A673 (cell line): ENCODE data around the gene OGFOD1.

Experiments used
- CTCF ChIP-seq: fragments of 300-800, 200-600 bp; sonication (generic); conservative IDR thresholded peaks from 2 replicates; pipeline ENCODE4 v1.5.1; 2017; ENCODE audit warnings: low read depth, mild to moderate bottlenecking, antibody characterized with exemption, low read length, moderate library complexity, mixed read lengths
- EZH2 ChIP-seq: fragments of 200-600 bp; sonication (generic); IDR thresholded peaks from 2 replicates; pipeline ENCODE4 v1.6.1; 2017; ENCODE audit warnings: borderline replicate concordance, low read depth, mild to moderate bottlenecking, mixed read lengths, antibody characterized with exemption, low read length; ENCODE audit not compliant: poor library complexity, severe bottlenecking

DNA sequence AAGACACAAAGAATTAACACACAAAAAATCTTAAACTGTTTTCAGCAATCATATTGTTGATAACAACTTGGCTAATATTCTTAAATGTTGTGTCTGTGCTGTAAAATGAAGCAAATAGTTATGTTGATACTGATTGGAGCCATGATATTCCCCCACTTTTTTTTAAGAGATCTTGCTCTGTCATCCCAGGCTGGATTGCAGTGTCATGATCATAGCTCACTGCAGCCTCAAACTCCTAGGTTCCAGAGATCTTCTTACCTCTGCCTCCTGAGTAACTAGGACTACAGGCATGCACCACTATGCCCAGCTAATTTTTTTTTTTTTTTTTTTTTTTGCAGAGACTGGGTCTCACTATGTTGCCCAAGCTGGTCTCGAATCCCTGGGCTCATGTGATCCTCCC is 42.5 kb downstream of the OGFOD1 start:
- no peak for TF ChIP-seq CTCF
- TF ChIP-seq EZH2, result no peak
